ENCODE data around the gene STAB1. TPM values are rescaled to one million over a fixed set of nuclear protein-coding genes. Genes with fewer than 3 reads are reported as not detected.

Gene STAB1
- total RNA-seq, 1 donor from 2014 or later = 0.42 TPM

GRCh38 chr3:52492059-52492458 is 3.1 kb upstream of the STAB1 start:
- H3K27me3 ChIP-seq (ENCODE audit: control insufficient read depth, insufficient read depth, low read length) = no peaks in the 10 kb centered on the region
- peaks cover 2% of the 10 kb centered on the region for H3K36me3 ChIP-seq (ENCODE audit: control insufficient read depth, insufficient read depth, low read length)
- TF ChIP-seq CTCF (IDR thresholded peaks at IDR 0.05; ENCODE audit: insufficient read depth, low read length, poor library complexity, severe bottlenecking) = no peak
- H3K4me3 ChIP-seq (ENCODE audit: low read depth, low read length) = no peak overlapping the region
- no peak for DNase-seq (ENCODE audit: low read depth)

GRCh38 chr3:52493232-52494017 is 1.7 kb upstream of the STAB1 start:
- peaks cover 2% of the 10 kb centered on the region for H3K36me3 ChIP-seq (ENCODE audit: control insufficient read depth, insufficient read depth, low read length)
- DNase-seq (ENCODE audit: low read depth) = no peak
- TF ChIP-seq CTCF (IDR thresholded peaks at IDR 0.05; ENCODE audit: insufficient read depth, low read length, poor library complexity, severe bottlenecking) = no peak
- no peak overlapping the region for H3K4me3 ChIP-seq (ENCODE audit: low read depth, low read length)
- no peaks in the 10 kb centered on the region for H3K27me3 ChIP-seq (ENCODE audit: control insufficient read depth, insufficient read depth, low read length)

- H3K4me3 ChIP-seq (ENCODE audit: low read depth, low read length) = no peak overlapping the region
- no peak for TF ChIP-seq CTCF (IDR thresholded peaks at IDR 0.05; ENCODE audit: insufficient read depth, low read length, poor library complexity, severe bottlenecking)
- H3K27me3 ChIP-seq (ENCODE audit: control insufficient read depth, insufficient read depth, low read length) = no peaks in the 10 kb centered on the region
- no peak for DNase-seq (ENCODE audit: low read depth)
- peaks cover 2% of the 10 kb centered on the region for H3K36me3 ChIP-seq (ENCODE audit: control insufficient read depth, insufficient read depth, low read length)
Measured at GRCh38 chr3:52494445-52494844, 693 bp upstream of the STAB1 start.

GRCh38 chr3:52495777-52496602 is 852 bp downstream of the STAB1 start:
- Histone ChIP-seq H3K27me3 (ENCODE audit: control insufficient read depth, insufficient read depth, low read length) (no peaks in the 10 kb centered on the region), H3K4me3 (ENCODE audit: low read depth, low read length) (no peak overlapping the region), H3K36me3 (ENCODE audit: control insufficient read depth, insufficient read depth, low read length) (peaks cover 2% of the 10 kb centered on the region)
- DNase-seq (ENCODE audit: low read depth) = no peak
- TF ChIP-seq CTCF (IDR thresholded peaks at IDR 0.05; ENCODE audit: insufficient read depth, low read length, poor library complexity, severe bottlenecking) = no peak

- H3K27me3 ChIP-seq (ENCODE audit: control insufficient read depth, insufficient read depth, low read length) = no peaks in the 10 kb centered on the region
- TF ChIP-seq CTCF (IDR thresholded peaks at IDR 0.05; ENCODE audit: insufficient read depth, low read length, poor library complexity, severe bottlenecking) = no peak
Measured at GRCh38 chr3:52498137-52499054, 3.3 kb downstream of the STAB1 start.

More at GRCh38 chr3:52498137-52499054, 3.3 kb downstream of the STAB1 start:
- Histone ChIP-seq H3K36me3 (ENCODE audit: control insufficient read depth, insufficient read depth, low read length) (no peaks in the 10 kb centered on the region), H3K4me3 (ENCODE audit: low read depth, low read length) (no peak overlapping the region)
- DNase-seq (ENCODE audit: low read depth) = no peak
